Mucosa of stomach (tissue), 1 donor: ENCODE measurements around the gene SVIL.
"Not testable (repeated sequence)": the region's sequence is repeated elsewhere in the genome, so short reads cannot be mapped to it uniquely, and the experiment has no call there.

ENCODE experiments used
- H3K27me3 ChIP-seq: one replicate; pipeline ENCODE4 v1.7.0; 2013; ENCODE audit warnings: mild to moderate bottlenecking, low read length; ENCODE audit not compliant: control insufficient read depth, insufficient read depth
- H3K36me3 ChIP-seq: one replicate; pipeline ENCODE4 v1.7.0; 2013; ENCODE audit warnings: low read length; ENCODE audit not compliant: control insufficient read depth, insufficient read depth
- H3K4me1 ChIP-seq: one replicate; pipeline ENCODE4 v1.7.0; 2013; ENCODE audit warnings: mild to moderate bottlenecking, low read length; ENCODE audit not compliant: control insufficient read depth, insufficient read depth
- H3K4me3 ChIP-seq: one replicate; pipeline ENCODE4 v1.7.0; 2013; ENCODE audit warnings: low read length
- H3K9ac ChIP-seq: one replicate; pipeline ENCODE4 v1.7.0; 2013; ENCODE audit warnings: mild to moderate bottlenecking, low read length, moderate library complexity
- H3K9me3 ChIP-seq: one replicate; pipeline ENCODE4 v1.7.0; 2013; ENCODE audit warnings: mild to moderate bottlenecking, low read length, moderate library complexity; ENCODE audit not compliant: control insufficient read depth
- donor health status: Pancreatic carcinoma.

SVIL gene

DNA sequence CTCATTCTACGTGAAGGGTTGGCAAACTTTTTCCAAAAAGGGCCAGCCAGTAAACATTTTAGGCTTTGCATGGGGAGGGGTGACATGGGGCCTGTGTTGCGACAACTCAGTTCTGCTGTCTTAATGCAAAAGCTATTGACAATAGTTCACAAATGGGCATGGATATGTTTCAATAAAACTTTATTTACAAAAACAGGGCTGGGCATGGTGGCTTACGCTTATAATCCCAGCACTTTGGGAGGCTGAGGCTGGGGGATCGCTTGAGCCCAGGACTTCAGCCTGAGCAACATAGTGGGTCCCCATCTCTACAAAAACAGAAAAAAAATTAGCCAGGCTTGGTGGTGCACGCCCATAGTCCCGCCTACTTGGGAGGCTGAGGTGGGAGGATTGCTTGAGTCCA lies 141.1 kb downstream of the SVIL start:
- H3K36me3 ChIP-seq, result no peaks in the 10 kb centered on the region
- no peaks in the 10 kb centered on the region for H3K27me3 ChIP-seq
- H3K4me1 ChIP-seq, result no peaks in the 10 kb centered on the region
- H3K9ac ChIP-seq, result no peak overlapping the region
- H3K9me3 ChIP-seq, result no peaks in the 10 kb centered on the region
- no peak overlapping the region for H3K4me3 ChIP-seq

DNA sequence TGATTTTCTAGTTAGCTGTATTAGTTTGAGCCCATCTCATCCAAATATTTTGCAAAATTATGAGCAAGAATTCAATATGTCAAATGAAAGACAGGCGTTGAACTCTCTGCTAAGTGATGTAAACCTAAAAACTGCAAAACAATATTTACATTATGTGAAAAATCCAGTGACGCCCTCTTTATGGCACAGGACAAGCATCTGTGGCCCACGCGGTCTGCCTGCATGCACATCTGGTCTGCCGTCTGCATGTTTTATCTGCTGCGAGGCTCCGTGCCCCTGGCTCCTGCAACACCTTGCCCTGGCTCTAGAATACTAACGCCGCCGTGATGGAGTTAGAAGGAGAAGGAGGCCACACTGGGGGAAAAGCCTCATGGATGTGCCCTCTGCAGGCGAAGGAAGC lies 142.0 kb downstream of the SVIL start:
- H3K36me3 ChIP-seq, result no peaks in the 10 kb centered on the region

DNA sequence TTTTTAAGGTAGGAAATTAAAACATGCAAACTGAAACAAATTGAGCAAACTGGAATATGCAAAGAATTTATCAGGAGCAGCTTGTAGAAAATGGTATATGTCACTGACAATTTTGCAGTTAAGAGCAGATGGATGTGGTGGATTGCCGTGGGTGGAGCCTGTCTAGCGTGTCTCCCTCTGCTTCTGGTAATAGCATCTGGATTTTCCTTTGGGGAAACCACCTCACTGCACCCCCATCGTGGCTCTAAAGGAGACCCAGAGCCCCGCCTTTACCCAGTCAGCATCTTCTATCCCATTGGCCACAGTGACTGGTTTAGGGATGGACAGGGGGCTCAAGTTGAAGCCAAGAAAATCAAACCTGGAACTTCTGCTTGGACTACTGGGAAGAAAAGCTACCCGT lies 142.9 kb downstream of the SVIL start:
- no peaks in the 10 kb centered on the region for H3K9me3 ChIP-seq
- no peaks in the 10 kb centered on the region for H3K27me3 ChIP-seq
- H3K4me1 ChIP-seq, result no peaks in the 10 kb centered on the region
- H3K4me3 ChIP-seq, result no peak overlapping the region
- H3K9ac ChIP-seq, result no peak overlapping the region
- no peaks in the 10 kb centered on the region for H3K36me3 ChIP-seq

More for the DNA sequence above, 142.0 kb downstream of the SVIL start:
- Histone ChIP-seq H3K27me3 (no peaks in the 10 kb centered on the region), H3K9me3 (no peaks in the 10 kb centered on the region), H3K9ac (no peak overlapping the region), H3K4me3 (no peak overlapping the region), H3K4me1 (no peaks in the 10 kb centered on the region)

DNA sequence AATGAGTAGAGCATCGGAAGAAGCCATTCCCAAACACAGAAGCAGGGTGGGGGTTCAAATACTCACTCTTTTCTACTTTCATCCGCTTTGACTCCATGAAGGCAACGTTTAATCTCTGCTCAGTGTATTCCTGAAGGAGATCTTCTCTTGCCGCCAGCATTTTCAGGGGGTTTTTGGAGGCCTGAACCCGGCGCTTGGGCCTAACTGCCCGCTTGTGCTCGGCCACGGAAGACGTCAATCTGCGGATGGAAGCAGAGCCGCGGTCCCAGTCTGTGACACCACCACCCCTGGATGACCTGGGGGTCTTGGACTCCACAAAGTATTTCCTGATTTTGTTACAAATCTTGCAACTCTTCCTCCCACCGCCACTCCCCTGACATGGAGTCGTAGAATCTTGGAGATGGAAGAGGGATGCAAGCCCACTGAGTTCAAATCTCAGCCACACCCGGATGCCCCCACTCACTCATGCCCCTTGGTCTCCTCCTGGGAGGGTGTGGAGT lies 143.9 kb downstream of the SVIL start:
- not testable (repeated sequence) for H3K9ac ChIP-seq, H3K4me1 ChIP-seq, H3K4me3 ChIP-seq, H3K9me3 ChIP-seq, H3K36me3 ChIP-seq, H3K27me3 ChIP-seq

DNA sequence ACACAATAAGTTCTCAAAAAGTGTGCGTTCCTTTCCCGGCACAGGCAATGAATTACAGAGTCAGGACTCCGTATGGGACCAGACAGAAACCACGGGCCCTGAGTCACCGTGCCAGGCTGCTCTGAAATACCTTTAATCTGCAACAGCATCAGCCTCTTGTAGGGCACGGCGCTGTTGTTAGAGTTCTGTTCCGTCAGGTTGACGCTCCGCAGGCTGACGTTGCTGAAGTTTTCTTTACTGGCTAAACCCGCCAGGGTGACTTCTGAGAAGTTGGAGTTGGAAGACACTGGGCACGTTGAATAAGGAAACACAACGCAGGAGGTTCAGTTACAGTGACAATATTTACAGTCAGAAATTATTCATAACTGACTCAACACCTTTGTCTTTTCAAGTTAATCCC lies 146.3 kb downstream of the SVIL start:
- H3K9ac ChIP-seq, H3K36me3 ChIP-seq, H3K9me3 ChIP-seq: not testable (repeated sequence)

DNA sequence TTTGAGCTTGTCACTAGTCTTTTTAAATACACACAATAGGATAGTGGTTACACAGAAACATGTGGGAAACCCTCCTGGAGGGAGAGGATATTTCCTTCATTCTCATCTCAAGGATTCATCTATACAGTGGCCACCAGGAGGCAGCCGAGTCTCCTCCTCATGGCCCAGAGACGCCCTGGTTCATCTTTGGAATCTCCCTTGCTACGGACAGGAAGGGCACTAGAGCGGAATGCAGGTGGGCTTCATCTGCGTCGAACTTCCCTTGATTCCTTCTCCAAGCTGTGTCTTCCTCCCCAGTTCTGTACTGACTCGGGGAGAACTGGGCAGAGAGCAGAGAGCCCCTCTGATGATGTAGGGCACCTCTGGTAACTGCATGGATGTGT lies 146.9 kb downstream of the SVIL start:
- H3K27me3 ChIP-seq, H3K9me3 ChIP-seq, H3K9ac ChIP-seq, H3K4me1 ChIP-seq, H3K4me3 ChIP-seq, H3K36me3 ChIP-seq: not testable (repeated sequence)

More for the DNA sequence above, 146.3 kb downstream of the SVIL start:
- not testable (repeated sequence) for H3K4me3 ChIP-seq, H3K27me3 ChIP-seq, H3K4me1 ChIP-seq

DNA sequence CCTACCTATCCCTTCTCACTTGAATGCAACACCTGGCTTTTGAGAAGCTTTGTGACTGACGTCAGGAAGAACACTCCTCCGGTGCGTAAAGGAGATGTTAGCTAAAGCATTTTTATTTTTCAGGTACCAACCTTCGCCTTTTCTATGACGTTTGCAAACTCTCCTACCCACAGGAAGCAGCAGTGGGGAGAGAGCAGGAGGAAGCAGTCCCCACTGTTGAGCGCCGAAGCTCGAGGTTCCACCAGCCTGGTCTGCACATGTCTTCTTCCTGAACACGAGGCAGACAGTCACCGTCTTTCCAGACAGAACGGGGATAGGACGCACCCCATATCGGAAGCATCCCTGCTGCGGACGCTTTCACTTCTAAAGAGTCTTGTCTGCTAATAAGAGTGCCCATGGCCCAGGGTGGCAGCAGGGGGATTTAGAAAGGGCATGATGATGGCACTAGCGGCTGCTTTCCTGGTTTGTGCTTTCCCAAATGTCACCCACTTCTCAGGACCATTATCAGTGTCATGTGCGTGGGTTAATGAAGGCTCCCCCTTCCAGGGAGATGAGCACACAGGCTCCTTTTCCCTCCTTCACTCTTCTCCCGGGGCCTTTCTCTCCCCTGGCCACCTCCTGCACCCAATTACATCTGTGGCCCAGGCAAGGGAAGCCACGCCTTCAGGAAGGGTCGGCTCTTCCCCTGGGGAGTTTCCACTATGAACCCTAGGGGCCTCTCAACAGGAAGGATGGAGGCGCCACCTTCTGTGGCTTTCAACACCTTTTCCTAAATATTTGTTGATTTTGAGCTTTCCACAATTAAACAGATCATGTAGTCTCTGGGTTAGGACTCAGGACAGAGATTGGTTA lies 147.5 kb downstream of the SVIL start:
- H3K9ac ChIP-seq, H3K36me3 ChIP-seq, H3K4me3 ChIP-seq, H3K4me1 ChIP-seq, H3K9me3 ChIP-seq, H3K27me3 ChIP-seq: not testable (repeated sequence)

DNA sequence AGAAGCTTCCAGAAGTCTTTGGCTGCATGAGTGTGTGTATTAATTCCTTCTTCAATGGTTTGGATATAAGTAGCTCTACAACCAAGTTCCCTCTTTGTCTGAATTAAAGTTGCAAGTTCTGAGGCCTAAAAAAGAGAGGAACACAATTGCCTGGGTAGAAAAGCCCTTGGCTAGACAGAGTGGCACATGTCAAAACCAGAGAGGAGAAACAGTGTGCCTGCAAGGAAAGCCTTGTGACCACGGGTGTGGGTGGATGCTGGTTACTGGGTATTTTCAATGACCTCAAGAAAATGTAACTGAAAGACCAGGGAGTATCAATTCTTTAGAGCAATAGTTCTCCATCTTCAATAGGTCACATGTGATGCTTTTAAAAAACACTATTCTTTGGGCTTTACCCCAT lies 148.3 kb downstream of the SVIL start:
- H3K36me3 ChIP-seq, result no peaks in the 10 kb centered on the region

DNA sequence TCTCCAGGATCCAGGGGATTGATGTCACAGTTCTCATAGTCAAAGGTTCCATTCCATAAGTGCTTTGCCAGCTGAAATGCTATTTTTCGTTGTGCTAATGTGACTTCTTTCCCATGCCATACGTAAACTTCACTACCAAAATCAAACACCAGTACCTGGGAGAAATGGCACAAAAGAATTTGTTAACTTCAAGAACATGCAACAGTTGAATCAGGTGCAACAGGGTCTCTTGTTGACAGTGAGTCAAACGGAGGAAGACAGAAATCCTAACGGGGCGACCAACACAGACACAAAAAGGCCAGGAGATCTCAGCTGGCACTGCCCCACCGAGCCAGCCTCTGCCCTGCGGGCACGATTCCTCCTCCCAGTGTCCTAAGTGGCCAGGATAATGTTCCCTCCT lies 150.1 kb downstream of the SVIL start:
- not testable (repeated sequence) for H3K4me1 ChIP-seq, H3K36me3 ChIP-seq, H3K9ac ChIP-seq, H3K4me3 ChIP-seq, H3K27me3 ChIP-seq, H3K9me3 ChIP-seq

More for the DNA sequence above, 148.3 kb downstream of the SVIL start:
- no peak overlapping the region for H3K9ac ChIP-seq
- no peaks in the 10 kb centered on the region for H3K27me3 ChIP-seq
- no peaks in the 10 kb centered on the region for H3K9me3 ChIP-seq
- H3K4me3 ChIP-seq, result no peak overlapping the region
- H3K4me1 ChIP-seq, result peaks cover 3% of the 10 kb centered on the region

DNA sequence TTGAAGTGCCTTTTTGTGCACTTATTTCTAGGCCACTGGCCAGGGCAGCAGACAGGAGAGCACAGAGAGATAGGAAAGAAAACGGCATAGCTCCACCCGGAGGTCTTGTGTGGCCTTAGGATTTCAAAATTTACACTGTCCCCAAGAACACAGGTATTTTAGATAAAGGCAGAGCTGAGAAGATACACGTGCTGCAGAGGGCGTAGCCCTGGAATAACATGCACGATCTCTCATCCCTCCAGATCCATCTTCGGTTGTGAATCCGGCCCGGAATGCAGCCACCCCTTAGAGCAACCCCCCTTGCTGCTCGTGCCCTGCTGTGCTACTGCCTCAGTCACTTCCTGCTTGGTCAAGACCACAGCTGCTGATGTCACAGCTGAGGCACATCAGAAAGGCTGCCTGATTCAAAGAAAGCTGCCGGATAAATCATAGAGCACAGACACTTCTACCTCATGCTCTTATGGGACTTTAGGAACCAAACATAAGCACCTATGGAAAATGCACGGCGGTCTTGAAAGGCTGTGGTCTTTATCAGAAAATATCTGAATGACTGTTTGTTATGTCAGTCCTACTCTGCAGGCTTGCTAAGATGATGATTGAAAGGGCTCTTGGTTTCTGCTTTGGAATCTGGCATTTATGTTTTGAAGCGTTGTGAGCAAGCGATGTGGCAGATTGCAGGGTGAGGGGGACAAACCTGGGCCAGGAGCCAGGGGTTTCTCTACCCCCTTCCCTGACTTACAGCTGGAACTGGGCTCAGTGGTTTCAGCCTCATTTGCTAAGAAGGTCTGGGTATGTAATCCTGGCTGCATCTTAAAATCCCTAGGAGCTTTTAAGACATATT lies 152.0 kb downstream of the SVIL start:
- Histone ChIP-seq H3K4me1 (peaks cover 3% of the 10 kb centered on the region), H3K36me3 (no peaks in the 10 kb centered on the region), H3K4me3 (no peak overlapping the region), H3K9ac (no peak overlapping the region), H3K27me3 (no peaks in the 10 kb centered on the region), H3K9me3 (no peaks in the 10 kb centered on the region)

DNA sequence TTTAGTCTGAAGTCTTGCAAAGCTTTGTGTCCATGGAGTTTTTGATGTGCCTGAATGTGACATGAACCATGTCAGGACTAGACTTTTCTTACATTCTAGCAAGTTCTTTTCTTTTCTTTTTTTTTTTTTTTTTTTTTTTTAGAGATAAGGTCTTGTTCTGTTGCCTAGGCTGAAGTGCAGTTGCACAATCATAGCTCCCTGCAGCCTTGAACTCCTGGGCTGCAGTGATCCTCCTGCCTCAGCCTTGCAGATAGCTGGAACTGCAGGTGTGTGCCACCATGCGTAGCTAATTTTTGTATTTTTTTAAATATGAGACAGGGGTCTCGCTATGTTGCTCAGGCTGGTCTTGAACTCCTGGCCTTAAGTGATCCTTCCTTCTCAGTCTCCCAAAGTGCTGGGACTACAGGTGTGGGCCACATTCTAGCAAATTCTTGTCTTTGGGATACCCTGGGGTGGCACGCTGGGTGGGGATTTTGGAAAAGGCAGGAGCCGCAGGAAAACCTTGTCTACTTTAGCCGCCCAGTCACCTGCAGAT lies 152.8 kb downstream of the SVIL start:
- Histone ChIP-seq H3K4me1 (peaks cover 3% of the 10 kb centered on the region), H3K9ac (no peak overlapping the region), H3K27me3 (no peaks in the 10 kb centered on the region), H3K9me3 (no peaks in the 10 kb centered on the region), H3K36me3 (no peaks in the 10 kb centered on the region), H3K4me3 (no peak overlapping the region)
